Activated CD4-positive, alpha-beta T cell treated with anti-CD3 and anti-CD28 coated beads, Interleukin-2, amount 50 U/mL, for 16 hours (primary cell): Measurements from ENCODE around the gene TIGD3.

Experiments used
- DNase-seq: peaks from one replicate; pipeline ENCODE4 v3.0.0-alpha.2; 2020

Gene TIGD3, protein sequence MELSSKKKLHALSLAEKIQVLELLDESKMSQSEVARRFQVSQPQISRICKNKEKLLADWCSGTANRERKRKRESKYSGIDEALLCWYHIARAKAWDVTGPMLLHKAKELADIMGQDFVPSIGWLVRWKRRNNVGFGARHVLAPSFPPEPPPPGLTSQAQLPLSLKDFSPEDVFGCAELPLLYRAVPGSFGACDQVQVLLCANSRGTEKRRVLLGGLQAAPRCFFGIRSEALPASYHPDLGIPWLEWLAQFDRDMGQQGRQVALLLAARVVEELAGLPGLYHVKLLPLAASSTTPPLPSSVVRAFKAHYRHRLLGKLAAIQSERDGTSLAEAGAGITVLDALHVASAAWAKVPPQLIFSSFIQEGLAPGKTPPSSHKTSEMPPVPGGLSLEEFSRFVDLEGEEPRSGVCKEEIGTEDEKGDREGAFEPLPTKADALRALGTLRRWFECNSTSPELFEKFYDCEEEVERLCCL

DNA sequence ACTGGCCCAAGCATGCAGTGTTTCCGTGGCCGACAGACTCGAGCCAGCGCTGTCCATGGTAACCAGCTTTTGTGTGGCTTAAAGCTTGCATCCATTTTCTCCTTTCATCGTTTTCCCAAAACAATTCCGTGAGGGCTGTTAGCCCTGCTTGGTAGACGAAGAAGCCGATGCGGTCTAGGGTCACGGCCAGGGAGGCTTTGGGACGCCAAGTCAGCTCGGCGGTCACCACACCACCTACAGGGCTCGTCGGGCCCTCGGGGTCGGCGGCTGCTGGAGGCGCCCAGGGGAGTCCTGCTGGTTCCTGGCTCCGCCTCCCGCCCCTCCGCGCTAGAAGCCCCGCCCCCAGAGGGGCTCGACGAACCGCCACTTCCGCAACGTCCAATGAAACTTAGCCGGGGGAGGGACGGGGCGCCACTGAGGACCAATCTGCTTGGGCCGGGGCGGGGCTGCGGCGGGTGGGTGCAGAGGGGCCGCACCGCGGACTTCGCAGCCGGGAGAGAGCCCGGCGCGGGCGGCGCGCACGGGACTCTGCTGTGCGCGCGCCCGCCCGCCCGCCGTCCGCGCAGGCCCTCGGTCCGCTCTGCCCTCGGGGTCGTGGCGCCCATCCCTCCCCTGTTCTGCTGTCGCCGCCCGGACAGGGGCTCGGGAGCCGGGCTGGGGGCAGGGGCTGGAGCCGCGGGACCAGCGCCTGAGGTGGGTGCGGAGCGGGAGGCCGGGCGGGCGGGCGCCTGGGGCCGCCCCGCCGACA is at the start of gene TIGD3:
Gene TIGD3, plus strand, starts transcription at position 487 of the 748 bp plus-strand sequence. CDS start 1,058 bp downstream, outside the sequence.
- DNase-seq: peak; percentile 97

DNA sequence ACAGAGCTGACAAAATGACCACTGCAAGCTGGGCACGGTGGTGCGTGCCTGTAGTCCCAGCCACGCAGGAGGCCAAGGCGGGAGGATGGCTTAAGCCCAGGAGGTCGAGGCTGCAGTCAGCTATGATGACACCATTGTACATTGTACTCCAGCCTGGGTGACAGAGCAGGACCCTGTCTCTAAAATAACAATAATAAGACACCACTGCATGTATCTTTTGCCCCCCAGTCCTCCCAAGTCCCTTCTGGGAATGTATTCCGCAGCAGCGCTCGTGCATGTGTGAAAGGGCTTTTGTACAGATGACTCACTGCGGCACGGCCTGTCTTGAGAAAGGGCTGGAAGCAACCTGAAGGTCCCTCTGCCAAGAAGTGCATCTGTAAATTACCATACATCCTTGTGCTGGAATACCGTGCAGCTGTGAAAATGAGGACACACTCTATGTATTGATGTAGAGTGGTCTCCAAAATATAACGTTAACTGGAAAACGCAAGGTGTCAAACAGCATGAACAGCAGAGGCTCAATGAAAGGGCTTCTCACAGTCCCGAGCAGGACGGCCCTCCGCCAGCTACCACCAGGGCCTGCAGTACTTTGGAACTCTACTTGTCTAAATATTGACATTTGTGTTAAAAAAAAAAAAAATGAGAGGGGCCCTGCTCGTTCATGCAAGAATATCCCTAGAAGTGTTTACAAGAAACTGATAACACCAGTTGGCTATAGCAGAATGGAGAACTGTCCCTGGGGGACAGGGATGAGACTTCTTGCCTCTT is 48.9 kb upstream of the TIGD3 start:
- DNase-seq: no peak

- DNase-seq: no peak
Measured at GRCh38 chr11:65307298-65308229, 47.0 kb upstream of the TIGD3 start.

- no peak for DNase-seq
Measured at GRCh38 chr11:65308281-65308891, 46.2 kb upstream of the TIGD3 start.

DNA sequence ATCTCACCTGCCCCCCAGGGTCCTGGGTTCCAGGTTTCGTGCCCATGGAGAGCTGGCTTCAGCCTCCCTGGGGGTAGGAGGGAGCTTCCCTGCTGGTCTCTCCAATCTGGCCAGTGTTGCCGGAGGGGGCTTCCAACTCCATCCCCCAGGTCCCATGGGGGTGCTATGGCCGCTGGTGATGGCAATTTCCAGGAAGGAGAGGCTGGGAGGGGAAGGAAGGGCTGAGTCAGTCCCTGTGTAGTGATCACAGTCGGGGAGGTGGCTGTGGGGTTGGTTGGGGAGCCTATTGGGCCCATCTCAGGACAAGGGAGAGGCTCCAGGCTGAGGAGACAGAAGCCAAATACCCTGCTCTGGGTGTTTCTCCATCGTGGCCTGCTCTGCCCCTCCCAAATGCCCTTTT is 45.5 kb upstream of the TIGD3 start:
- DNase-seq: no peak

GRCh38 chr11:65310215-65310614 is 44.3 kb upstream of the TIGD3 start:
- DNase-seq: no peak

DNA sequence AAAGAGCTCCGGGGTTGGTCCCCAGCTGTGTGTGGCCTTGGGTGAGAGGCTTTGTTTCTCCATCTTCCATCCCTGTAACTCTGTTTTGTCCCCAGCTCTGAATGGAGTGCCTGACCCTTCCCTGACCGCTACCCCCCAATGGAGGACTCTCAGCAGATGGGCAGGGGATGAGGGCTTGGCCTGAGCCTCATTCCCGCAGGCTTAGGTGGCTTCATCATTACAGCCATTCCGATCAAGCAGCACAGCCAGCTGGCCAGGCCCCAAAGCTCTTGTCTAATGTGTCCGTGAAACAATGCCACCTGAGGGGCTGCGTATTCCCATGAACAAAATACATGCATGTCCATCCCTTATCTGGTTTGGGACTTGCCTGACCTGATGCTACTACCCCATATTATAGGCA is 43.8 kb upstream of the TIGD3 start:
- no peak for DNase-seq

DNA sequence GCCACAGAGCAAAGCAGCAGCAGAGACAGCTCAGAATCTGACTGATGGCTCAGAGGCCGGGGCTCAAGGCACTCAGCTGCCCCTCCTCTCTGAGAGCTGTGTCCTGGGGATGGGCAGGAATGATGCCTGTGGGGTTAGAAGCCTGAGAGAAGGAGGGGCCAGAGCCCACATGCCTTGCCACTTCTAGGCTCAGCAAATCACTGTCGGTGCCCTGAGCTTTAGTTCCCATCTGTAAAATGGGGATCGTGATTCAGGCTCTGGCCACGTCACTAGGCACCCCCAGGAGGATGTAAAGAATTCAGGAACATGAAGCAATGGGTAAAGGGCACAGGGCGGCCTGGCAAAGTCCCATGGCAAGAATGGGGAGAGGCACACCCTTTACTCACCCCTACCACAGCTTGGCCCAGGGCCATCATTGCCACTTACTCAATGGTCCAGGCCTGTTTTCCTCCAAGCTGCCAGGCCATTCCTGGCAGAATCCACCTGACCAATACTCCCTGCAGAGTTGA is 43.3 kb upstream of the TIGD3 start:
- DNase-seq: no peak

DNA sequence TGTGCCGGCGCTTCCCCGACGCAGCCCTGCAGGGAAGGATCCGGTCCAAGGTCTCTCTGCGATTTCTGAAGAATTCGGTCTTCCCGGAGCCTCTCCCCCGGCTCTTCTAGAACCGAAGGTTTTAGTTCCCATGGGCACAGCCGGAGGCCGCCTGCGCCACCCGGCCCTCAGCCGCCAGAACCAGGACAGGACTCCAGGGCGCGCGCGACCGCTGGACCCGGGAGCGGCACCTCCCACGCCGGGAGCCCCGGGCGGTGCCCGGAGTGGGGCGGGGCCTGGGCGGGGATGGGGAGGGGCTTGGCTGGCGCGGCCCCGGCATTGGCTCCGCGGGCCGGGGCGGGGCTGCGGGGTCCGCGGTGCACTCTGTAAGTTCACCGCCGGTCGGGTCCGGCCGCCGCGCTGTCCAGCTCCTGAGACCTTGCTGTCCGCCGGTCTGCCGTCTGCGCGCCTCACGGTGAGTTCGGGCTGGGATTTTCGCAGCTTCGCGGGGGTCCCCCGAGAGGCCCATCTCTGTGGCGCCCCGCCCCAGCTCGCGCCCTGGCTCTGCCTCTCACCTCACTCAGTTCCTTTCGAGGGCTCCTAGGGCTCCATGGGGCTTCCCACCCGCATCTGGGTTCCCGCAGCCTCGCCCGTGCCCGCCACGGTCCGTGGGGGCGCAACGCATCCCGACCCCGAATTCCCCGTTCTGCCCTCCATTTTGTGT is 39.9 kb upstream of the TIGD3 start, which contains the start of gene CDC42EP2:
Gene CDC42EP2, plus strand, starts transcription at position 366 of the 703 bp plus-strand sequence. CDS start 6,033 bp downstream, outside the sequence.
- DNase-seq: peak; percentile 75

- peak; percentile 80 for DNase-seq
Measured at GRCh38 chr11:65315204-65315865, 39.2 kb upstream of the TIGD3 start.

GRCh38 chr11:65315866-65316226 is 38.7 kb upstream of the TIGD3 start:
- DNase-seq: no peak

DNA sequence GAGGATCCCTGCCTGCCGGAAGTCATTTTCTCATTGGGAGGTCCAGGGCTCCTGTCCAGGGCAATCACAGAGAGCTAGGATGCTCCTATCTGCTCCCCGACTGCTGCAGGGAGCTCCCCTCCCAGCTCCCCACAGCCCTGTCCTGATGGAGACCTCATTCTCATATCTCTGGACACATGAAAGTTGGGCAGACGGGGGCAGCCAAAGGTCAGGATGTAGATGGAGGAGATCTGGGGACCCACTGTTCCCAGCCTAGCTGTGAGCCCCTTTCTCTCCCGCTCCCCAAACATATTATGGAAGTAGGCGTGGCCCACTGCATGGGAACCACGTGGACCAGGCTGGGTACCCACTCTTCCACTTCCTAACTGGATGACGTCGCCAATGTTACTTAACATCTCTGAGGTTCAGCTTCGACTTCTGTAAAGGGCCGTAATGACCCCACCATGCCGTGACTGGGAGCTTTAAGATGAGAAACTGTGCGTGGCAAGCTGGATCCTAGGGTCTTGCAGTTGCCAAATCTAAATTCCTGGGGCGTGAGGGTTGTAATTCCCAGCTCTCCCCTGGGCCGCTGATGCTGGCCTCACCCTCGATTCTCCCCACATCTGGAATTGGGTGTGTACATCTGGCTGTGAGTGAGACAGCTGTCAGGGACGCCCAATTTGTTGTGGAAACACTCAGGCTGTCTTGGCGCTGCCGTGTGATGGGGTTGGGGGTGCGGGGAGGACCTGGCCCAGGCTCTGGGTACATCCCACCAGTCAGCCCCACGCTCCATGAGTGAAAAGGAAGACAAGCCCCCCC is 38.1 kb upstream of the TIGD3 start:
- no peak for DNase-seq

DNA sequence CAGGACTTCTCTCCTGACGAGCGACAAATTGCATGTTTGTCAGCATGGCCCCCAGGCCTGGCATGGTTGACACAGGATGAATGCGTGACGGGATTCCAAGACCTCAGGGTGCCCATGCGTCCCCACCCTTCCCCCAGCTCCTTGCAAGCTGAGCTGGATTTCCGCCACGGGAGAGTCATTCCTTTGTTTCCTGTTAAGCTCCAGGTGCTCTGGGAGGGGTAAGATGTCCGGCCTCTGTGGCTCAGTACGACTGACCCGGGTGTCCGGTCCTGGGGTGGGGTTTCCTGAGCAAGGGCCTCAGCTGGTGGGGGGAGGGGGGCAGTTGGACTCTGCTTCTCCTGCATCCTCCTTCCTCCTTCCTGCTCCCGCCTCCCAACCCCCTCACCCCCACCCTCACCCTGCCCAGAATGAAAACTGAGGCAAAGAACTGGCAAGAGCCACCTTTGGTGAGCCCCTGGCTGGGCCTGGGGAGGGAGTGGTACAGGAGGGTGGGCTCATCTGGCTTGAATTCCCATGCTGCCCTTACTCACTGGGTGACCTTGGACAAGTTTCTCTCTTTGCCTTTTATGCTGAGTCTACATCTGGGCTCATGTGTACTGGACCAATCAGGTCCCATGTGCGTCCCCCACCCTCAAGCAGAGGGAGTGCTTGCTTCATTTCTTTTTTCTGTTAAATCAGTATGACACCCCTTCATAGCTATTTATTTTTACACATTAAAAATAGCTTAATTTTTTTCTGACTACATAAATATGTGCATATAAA is 37.3 kb upstream of the TIGD3 start:
- no peak for DNase-seq

DNA sequence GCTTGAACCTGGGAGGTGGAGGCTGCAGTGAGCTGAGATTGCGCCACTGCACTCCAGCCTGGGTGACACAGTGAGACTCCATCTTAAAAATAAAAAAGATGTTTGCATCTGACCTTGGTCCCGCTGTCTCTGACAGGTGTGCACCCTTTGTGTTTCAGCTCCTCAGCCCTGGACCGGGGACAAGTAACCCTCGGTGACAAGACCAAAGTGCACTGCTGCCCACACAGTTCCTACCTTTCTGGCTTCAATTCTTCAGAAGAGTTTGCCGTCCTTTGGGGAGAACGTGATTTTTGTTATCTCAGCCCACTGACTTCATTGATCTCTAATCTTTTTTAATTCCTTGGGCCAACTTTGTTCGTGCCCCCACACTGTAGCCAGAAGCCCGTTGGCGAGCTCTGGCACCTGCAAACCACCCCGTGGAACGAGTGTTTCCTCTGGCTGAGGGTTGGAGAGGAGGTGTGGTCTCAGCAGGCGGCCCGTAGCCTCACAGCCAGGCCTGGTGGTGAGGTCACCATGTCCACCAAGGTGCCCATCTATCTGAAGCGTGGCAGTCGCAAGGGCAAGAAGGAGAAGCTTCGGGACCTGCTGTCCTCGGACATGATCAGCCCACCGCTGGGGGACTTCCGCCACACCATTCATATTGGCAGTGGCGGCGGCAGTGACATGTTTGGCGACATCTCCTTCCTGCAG is 34.0 kb upstream of the TIGD3 start:
- no peak for DNase-seq

DNA sequence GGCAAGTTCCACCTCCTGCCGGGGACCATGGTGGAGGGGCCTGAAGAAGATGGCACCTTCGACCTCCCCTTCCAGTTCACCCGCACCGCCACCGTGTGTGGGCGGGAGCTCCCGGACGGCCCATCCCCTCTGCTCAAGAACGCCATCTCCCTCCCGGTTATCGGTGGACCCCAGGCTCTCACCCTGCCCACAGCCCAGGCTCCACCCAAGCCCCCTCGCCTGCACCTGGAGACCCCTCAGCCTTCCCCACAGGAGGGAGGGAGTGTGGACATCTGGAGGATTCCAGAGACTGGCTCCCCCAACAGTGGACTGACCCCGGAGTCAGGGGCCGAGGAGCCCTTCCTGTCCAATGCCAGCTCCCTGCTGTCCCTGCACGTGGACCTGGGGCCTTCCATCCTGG is 33.5 kb upstream of the TIGD3 start:
- no peak for DNase-seq

GRCh38 chr11:65321828-65322485 is 32.6 kb upstream of the TIGD3 start:
- DNase-seq: no peak

- DNase-seq: no peak
Measured at GRCh38 chr11:65323813-65324212, 30.7 kb upstream of the TIGD3 start.
